ENCODE results near the gene ELF2.
"Not testable (repeated sequence)": the region's sequence is repeated elsewhere in the genome, so short reads cannot be mapped to it uniquely, and the experiment has no call there.

ELF2 gene

DNA sequence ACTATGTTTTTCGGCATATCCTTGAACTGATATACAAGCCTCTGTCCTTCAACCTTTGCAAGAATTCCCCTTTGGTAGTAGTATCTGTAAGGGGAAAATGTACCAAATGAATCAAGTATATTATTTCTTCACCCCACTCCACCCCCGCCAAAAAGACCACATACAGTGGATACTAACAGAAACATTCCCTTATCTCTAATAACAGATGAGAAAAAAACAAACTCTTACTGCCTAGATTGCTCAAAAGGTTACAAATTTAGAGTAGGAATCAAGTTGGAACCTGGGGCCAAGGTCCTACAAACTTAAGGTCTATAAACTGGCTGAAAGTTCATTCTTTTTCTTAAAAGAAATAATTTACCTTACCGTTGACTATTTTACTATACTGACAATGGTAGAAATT is 116.4 kb downstream of the ELF2 start:
- DNase-seq = no peak

- not testable (repeated sequence) for DNase-seq
These were observed 118.0 kb downstream of the ELF2 start for GRCh38 chr4:139059026-139059425.

GRCh38 chr4:139054791-139055505 is 122.1 kb downstream of the ELF2 start:
- peak; percentile 29 for DNase-seq

GRCh38 chr4:139053909-139054308 is 123.1 kb downstream of the ELF2 start:
- no peak for DNase-seq

- DNase-seq = no peak
These were observed 126.6 kb downstream of the ELF2 start for GRCh38 chr4:139050446-139050845.

GRCh38 chr4:139048026-139048425 is 129.0 kb downstream of the ELF2 start:
- DNase-seq = no peak

- DNase-seq = no peak
These were observed 132.7 kb downstream of the ELF2 start for GRCh38 chr4:139044291-139044690.

DNA sequence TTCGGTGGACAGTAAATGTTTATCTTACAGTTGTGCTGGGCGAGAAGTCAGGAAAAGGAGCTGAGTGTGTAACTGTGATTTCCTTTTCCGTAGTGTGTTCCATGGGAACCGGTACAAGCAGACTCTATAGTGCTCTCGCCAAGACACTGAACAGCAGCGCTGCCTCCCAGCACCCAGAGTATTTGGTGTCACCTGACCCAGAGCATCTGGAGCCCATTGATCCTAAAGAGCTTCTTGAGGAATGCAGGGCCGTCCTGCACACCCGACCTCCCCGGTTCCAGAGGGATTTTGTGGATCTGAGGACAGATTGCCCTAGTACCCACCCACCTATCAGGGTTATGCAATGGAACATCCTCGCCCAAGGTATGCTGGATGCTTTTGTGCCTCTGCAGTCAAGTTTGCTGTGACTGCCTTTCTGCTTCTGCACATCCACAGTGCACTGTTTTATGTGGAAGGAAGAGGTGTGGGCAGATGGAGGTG is 134.0 kb downstream of the ELF2 start:
- DNase-seq = no peak

DNA sequence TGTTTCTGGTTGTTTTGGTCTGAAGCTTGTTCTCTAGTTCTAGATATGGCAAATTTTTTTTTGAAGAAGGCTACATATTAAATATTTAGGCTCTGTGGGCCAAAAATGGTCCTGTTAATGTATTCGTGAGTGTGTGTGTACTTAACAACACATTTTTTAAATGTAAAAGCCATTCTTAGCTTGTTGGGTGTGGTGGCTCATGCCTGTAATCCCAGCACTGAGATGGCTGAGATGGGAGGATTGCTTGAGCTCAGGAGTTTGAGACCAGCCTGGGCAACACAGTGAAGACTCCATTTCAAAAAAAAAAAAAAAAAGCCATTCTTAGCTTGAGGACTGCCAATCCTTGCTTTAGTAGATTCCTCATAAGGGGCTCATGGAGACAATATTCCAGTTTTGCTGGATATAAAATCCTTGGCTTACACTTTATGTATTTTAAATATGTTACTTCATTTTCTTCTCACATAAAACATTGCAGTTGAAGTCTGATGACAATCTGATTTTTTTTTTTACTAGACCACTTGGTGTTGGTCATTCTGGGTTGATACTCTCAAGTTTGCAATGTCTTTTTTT is 138.1 kb downstream of the ELF2 start:
- no peak for DNase-seq

DNA sequence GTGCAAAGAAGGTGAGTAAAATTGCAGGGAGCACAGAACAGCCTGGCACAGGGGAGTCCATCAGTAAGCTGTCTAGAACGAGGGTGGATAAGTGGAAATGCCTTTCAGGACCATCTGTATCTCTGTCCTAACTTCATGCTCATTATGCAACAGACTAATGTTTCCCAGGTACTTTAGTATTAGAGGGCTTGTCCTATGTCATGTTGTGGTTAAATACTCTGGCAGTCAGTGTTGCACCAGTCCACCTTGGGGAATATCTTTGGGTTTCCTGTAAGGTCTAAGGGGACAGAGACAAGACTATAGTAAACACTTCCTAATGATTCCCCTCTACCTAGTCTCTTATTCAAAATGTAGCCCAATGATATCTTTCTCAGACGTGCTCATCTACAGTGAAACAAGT is 140.1 kb downstream of the ELF2 start:
- DNase-seq = no peak

- DNase-seq = no peak
These were observed 141.4 kb downstream of the ELF2 start for GRCh38 chr4:139035650-139036049.

DNA sequence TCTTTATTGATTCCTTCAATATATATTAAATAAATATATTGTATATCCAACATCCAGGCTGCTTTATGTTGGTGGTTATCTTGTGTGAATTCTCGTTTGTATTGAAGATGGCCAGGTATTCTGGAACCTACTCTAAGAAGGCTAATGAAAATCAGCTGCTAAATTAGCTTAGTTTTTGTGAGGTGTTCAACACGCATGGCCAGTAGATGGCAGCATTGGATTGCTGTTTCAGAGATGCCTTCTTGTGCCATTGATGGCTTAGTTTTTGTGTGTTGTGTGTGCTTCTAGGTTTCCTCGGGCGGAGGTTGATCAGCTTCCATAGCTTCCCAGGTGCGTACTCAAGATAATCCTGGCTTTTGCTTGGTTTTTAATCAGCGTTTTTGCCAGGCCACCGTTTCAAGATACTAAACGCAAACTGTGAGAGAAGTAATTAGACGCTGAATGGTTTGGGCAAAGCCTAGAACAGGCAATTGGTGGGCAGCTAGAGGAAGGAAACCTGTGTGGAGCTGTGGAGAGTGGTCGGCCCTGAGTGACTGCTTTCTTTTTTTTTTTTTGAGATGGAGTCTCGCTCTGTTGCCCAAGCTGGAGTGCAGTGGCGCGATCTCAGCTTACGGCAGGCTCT is 146.3 kb downstream of the ELF2 start:
- DNase-seq = peak; percentile 36

GRCh38 chr4:139029866-139030363 is 147.1 kb downstream of the ELF2 start:
- DNase-seq = not testable (repeated sequence)

DNA sequence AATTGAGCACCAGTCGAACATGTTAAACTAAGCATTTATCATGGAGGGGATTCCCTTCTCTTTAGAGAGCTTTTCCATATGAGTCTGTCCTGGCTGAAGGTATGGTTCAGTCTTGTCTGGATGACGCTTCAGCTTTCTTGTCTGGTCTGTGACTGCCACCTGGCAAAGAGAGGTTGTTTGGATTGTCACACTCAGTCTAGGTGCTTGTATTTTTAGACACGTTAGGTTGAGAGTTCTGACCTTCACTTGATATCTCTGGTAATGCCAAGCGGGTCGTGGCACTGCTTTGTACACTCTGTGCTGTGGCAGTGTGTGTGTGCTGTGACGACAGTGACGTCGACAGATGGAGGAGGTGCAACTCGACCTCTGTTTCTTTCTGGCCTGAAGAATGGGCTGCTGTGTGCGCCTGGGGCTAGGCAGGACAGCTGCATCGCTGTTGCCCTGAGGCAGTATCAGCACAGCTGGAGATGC is 148.8 kb downstream of the ELF2 start:
- no peak for DNase-seq

- DNase-seq = no peak
These were observed 149.2 kb downstream of the ELF2 start for GRCh38 chr4:139027776-139028175.

- DNase-seq = peak; percentile 39
These were observed 151.2 kb downstream of the ELF2 start for GRCh38 chr4:139025841-139026240.

DNA sequence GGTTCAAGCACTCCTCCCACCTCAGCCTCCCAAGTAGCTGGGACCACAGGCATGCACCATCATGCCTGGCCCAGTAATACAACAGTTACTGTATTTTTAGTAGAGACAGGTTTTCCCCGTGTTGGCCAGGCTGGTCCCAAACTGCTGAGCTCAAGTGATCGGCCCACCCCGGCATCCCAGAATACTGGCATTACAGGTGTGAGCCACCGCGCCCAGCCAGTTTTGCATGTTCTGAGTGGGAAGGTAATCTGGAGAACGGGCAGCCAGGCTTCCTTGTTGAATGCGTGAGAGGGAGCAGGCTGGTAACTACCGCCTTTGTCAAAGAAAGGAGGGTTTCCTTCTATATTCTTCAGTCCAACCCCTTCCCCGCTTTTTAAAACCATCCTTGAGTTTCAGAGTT is 152.3 kb downstream of the ELF2 start:
- DNase-seq = no peak

DNA sequence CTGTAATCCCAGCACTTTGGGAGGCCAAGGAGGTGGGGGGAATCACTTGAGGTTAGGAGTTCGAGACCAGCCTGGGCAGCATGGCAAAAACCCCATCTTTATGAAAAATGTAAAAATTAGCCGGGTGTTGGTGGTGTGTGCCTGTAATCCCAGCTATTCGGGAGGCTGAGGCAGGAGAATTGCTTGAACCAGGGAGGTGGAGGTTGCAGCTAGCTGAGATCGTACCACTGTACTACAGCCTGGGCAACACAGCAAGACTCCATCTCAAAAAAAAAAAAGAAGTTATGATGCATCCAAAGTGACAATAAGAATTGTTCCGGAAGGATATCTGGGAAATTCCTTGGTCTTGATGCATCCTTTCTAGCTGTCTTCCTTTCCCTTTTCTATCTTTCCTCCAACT is 154.2 kb downstream of the ELF2 start:
- DNase-seq = no peak

GRCh38 chr4:139021071-139021470 is 155.9 kb downstream of the ELF2 start:
- DNase-seq = not testable (repeated sequence)

- DNase-seq = no peak
These were observed 156.6 kb downstream of the ELF2 start for GRCh38 chr4:139020384-139020783.

GRCh38 chr4:139018971-139019758 is 157.9 kb downstream of the ELF2 start:
- DNase-seq = peak; percentile 76

DNA sequence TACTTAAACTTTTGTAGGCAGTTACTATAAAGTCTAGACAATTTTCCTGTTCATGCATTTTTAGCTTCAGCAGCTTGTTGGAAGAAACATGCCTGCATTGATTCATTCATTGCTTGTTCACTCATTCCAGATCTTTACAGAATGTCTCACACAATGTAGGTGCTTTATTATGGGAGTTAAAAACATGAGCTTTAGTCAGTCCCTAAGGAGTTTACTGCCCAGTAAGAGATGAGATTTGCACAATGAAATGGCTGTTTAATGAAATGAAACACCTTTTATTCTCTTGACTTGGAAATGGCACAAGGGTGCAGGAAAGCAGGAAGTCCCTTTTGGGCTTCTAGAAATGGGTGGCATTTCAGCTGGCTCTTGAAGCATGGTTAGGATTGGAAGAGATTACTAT is 158.5 kb downstream of the ELF2 start:
- DNase-seq = no peak

DNA sequence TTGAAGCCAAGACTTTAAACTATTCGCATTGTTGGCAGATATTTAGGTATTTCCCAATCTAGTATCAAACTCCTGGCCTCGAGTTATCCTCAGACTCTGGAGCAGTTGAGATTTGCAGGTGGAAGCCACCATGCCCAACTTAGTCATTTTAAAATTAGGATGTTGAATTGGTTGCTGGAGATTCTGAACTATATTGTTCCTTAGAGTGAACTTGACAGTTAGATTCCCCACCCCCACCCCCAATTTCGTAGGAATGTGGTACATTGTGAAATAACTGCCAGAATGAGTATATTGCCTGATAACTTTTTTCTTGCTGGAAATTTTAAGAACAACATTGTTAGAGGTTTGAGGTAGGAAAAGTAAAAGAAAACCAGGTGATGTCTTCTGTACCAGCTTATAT is 159.2 kb downstream of the ELF2 start:
- peak; percentile 9 for DNase-seq

All from HCEC 1CT (cell line).